ENCODE measurements around the gene HOXC12.

Gene HOXC12

DNA sequence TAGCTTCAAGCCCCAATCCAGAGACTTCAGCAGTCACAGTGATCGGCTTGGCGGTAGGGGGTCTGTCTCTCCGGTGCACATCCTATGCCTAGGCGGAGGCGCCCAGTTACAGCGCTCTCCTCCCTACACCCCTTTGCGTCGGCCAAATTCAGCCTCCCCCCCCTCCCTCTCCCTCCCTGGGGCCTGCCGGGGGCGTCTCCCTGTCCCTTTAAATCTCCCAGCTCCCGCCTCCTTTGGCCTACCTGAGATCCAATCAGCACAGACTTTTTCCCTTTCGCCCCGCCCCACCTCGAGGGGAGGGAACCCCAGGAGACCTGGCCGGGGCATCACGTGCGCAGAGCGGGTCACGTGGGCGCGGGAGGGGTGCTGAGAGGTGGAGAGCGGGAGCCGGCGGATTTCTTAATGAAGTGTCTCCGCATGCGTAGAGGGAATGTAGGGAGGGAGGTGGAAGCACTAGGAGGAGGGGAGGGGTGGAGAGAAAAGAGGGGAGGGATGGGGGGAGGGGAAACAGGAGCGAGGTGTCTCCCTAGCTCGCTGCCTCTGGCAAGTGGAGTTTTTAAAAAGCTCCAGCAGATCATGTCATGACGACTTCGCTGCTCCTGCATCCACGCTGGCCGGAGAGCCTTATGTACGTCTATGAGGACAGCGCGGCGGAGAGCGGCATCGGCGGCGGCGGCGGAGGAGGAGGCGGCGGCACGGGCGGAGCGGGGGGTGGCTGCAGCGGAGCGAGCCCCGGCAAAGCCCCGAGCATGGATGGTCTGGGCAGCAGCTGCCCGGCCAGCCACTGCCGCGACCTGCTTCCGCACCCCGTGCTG, 16.2 kb upstream of the HOXC12 start, which contains the start of gene HOXC13:
Gene HOXC13 (plus strand): TSS at position 506 of the 815 bp plus-strand sequence. CDS start 76 bp downstream, at position 582.
- peak within 1 kb of the TSS; percentile 77 for H3K27ac ChIP-seq
- TF ChIP-seq, protein P1, sequence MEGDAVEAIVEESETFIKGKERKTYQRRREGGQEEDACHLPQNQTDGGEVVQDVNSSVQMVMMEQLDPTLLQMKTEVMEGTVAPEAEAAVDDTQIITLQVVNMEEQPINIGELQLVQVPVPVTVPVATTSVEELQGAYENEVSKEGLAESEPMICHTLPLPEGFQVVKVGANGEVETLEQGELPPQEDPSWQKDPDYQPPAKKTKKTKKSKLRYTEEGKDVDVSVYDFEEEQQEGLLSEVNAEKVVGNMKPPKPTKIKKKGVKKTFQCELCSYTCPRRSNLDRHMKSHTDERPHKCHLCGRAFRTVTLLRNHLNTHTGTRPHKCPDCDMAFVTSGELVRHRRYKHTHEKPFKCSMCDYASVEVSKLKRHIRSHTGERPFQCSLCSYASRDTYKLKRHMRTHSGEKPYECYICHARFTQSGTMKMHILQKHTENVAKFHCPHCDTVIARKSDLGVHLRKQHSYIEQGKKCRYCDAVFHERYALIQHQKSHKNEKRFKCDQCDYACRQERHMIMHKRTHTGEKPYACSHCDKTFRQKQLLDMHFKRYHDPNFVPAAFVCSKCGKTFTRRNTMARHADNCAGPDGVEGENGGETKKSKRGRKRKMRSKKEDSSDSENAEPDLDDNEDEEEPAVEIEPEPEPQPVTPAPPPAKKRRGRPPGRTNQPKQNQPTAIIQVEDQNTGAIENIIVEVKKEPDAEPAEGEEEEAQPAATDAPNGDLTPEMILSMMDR (conservative IDR thresholded peaks at IDR 0.05) = no peak
- TF ChIP-seq ZFX (IDR thresholded peaks at IDR 0.05) = no peak

DNA sequence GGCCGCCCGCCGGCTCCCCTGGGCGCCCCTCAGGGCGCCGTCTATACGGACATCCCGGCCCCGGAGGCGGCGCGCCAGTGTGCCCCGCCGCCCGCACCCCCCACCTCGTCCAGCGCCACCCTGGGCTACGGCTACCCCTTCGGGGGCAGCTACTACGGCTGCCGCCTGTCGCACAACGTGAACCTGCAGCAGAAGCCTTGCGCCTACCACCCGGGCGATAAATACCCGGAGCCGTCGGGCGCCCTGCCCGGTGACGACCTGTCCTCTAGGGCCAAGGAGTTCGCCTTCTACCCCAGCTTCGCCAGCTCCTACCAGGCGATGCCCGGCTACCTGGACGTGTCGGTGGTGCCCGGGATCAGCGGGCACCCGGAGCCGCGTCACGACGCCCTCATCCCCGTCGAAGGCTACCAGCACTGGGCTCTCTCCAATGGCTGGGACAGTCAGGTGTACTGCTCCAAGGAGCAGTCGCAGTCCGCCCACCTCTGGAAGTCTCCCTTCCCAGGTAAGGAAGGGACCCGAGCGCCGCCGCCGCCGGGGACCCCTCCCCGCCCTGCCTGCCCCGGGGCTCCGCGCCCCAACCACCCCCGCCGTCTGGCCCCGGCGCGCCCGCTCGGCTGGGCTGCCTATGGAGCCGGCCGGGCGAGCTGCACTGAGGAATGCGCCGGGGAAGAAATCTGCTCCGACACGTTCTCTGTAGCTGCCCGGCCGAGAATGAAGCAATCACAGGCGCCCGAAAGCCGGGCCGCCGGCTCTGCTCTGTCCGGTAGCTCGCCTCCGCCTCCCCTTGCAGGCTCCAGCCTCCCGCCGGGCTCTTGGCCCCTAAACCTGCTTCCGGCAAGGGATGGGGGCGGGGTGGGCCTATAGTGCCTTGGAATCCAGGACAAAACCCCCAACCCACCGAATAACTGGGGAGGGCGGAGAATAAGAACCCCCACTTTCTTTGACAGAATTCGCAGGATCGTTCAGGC, 15.3 kb upstream of the HOXC12 start:
- TF ChIP-seq, protein P1 (conservative IDR thresholded peaks at IDR 0.05) = no peak
- no peak for TF ChIP-seq ZFX (IDR thresholded peaks at IDR 0.05)
- peak overlapping the region; percentile 77 for H3K27ac ChIP-seq

DNA sequence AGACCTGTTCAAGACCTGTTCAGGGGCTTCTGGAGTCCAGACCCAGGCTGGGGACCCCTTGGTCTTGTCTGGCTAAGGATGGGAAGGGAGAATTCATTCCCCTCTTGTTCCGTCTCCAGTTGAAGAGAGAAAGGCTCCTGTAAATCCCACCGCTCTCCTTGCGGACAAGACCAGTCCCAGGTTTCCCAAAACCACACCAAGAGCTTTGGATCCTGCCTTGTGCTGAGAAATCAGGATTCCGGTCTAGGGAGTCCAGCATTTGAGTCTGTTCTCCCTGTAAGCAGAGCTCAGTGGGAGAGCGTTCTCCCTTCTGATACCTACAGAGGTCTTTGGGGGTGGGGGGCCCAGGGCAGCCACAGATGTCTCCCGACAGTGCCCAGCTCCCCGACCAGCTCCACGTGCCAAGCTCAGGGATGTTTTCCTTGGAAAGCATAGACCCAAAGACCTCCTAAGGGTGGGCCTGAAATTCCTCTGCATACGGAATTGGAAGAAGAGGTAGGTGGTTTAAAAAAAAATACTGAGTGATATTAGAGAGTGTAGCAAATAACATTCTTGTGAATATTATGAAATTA, 14.2 kb upstream of the HOXC12 start:
- TF ChIP-seq ZFX (IDR thresholded peaks at IDR 0.05) = no peak
- TF ChIP-seq, protein P1 (conservative IDR thresholded peaks at IDR 0.05) = no peak
- peak overlapping the region; percentile 77; the same call in 1 of the 2 replicates for H3K27ac ChIP-seq

DNA sequence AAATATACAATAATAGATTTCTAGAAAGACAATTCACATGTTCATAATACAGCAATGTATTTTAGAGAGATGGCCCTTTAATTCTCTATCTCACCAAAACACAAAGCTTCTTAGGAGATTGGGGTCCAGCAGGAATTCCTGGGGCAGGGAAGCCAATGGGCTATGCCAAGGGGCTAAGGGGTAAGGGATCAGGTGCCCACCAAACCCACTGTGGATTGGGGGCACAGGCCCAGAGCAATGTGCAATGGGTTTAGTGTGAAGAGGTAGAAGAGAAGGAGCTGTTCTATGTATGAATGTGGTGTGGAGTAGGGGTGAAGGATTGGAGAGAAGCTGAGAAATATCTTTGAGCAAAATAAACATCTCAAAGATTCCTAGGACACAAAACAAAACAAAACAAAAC, 13.5 kb upstream of the HOXC12 start:
- no peak overlapping the region for H3K27ac ChIP-seq
- TF ChIP-seq ZFX (IDR thresholded peaks at IDR 0.05) = no peak
- TF ChIP-seq, protein P1 (conservative IDR thresholded peaks at IDR 0.05) = no peak

DNA sequence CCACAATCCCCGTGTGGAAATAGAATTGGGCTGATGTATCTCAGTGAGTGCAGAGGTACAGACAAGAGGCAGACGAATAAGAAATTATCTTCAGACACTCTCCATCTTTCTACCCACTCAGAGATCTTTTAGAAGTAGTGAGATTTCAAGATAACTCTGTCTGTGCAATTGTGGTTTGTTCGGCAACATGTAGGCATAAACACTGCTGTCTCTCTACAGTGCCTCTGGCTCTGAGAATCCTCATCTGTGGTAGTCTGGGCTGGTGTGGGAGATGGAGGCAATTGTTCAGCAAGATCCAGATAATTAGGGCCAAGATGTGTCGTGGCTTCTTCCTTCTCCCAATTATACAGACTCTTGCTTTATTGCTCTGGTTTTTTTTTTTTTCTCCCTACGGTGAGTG, 13.0 kb upstream of the HOXC12 start:
- no peak overlapping the region for H3K27ac ChIP-seq
- TF ChIP-seq, protein P1 (conservative IDR thresholded peaks at IDR 0.05) = no peak

DNA sequence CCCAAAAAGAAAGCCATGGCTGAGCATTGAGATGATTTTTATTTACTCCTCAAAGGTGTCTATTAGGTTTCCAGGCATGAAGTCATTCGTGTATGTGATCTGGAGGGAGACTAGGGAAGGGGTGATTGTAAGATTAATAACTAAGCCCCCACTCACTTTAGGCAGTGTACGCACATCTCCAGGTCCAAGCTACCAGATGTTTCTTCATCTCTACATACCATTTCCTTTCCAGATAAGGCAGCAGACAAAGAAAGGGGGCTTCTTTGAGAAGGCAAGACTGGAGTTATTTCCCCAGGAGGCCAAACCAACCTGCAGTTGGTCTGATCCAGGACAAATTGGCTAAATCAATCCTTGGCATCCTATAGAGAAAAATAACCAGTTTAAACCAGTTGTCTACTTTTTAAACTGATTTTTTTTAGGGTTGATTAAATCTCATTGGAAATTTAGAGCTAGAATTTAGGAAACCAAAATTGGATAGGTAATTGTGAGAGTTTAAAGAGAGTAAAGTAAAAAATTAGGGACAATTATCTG, 12.2 kb upstream of the HOXC12 start:
- TF ChIP-seq, protein P1 (conservative IDR thresholded peaks at IDR 0.05) = no peak
- no peak for TF ChIP-seq ZFX (IDR thresholded peaks at IDR 0.05)
- H3K27ac ChIP-seq = no peak overlapping the region
